ENCODE measurements around the gene SOD2.

GRCh38 chr6:159681191-159681880, 11.7 kb downstream of the SOD2 start:
- no peak for TF ChIP-seq CTCF (IDR thresholded peaks at IDR 0.05)
- TF ChIP-seq ZFX (IDR thresholded peaks at IDR 0.05; ENCODE audit: borderline replicate concordance) = no peak

Data from 22Rv1 (cell line).